ENCODE data around the gene MAB21L2.

DNA sequence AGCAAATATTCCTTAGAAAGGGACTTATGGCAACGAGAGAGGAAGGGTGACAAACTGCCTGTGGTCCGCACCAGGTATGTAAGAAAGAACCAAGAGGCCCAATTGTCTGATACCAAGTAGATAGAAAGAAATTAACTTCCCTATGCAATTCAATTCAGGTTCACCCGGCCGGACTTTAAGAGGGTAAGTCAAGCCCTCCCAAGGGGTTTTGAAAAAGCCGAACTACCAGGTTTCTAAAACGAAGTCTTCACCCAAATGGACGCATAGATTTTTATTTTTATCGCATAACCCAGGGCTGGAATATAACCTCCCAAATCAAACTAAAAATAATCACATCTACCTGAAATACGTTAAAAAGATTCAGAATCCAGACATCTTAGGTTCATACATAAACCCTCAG is 1.6 kb upstream of the MAB21L2 start:
- TF ChIP-seq, protein P1, sequence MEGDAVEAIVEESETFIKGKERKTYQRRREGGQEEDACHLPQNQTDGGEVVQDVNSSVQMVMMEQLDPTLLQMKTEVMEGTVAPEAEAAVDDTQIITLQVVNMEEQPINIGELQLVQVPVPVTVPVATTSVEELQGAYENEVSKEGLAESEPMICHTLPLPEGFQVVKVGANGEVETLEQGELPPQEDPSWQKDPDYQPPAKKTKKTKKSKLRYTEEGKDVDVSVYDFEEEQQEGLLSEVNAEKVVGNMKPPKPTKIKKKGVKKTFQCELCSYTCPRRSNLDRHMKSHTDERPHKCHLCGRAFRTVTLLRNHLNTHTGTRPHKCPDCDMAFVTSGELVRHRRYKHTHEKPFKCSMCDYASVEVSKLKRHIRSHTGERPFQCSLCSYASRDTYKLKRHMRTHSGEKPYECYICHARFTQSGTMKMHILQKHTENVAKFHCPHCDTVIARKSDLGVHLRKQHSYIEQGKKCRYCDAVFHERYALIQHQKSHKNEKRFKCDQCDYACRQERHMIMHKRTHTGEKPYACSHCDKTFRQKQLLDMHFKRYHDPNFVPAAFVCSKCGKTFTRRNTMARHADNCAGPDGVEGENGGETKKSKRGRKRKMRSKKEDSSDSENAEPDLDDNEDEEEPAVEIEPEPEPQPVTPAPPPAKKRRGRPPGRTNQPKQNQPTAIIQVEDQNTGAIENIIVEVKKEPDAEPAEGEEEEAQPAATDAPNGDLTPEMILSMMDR (IDR thresholded peaks at IDR 0.05): no peak
- no peak for TF ChIP-seq ZFX (IDR thresholded peaks at IDR 0.05; ENCODE audit: borderline replicate concordance)

Measured in 22Rv1 (cell line).